OCI-LY3 (cell line): ENCODE data around the gene PDHX.

Source experiments
- H2AFZ ChIP-seq: fragments of 200-600, 300-600 bp; shearing (Covaris generic); 2 replicates; pipeline ENCODE4 v1.6.0; 2014; ENCODE audit warnings: antibody characterized with exemption, low read depth, low read length
- H3K27ac ChIP-seq: fragments of 200-600, 300-600 bp; sonication (generic); 2 replicates; pipeline ENCODE4 v1.5.1; 2014; ENCODE audit warnings: mild to moderate bottlenecking, low read length, moderate library complexity, mixed read lengths
- H3K27me3 ChIP-seq: fragments of 200-600, 300-600 bp; sonication (generic); 2 replicates; pipeline ENCODE4 v1.6.1; 2014; ENCODE audit warnings: low read depth, low read length, mixed read lengths
- H3K36me3 ChIP-seq: fragments of 200-600, 300-600 bp; sonication (generic); replicated peaks from 2 replicates; pipeline ENCODE3; 2014; ENCODE audit warnings: low read depth, low read length, mixed read lengths
- H3K4me1 ChIP-seq: fragments of 300-600, 200-600 bp; sonication (generic); 2 replicates; pipeline ENCODE4 v1.6.1; 2014; ENCODE audit warnings: low read length, mixed read lengths
- H3K4me2 ChIP-seq: fragments of 200-600, 300-600 bp; sonication (generic); 2 replicates; pipeline ENCODE4 v1.6.1; 2014; ENCODE audit warnings: low read length, mixed read lengths
- H3K4me3 ChIP-seq: fragments of 300-600, 200-600 bp; sonication (generic); 2 replicates; pipeline ENCODE4 v1.5.1; 2014; ENCODE audit warnings: antibody characterized with exemption, mild to moderate bottlenecking, low read length, moderate library complexity
- H3K79me2 ChIP-seq: fragments of 300-600, 200-600 bp; shearing (Covaris generic); 2 replicates; pipeline ENCODE4 v1.6.1; 2014; ENCODE audit warnings: mild to moderate bottlenecking, low read length, mixed read lengths
- H3K9ac ChIP-seq: fragments of 300-600, 200-600 bp; shearing (Covaris generic); 2 replicates; pipeline ENCODE4 v1.6.0; 2014; ENCODE audit warnings: mild to moderate bottlenecking, low read length, moderate library complexity
- H3K9me3 ChIP-seq: fragments of 200-600, 300-600 bp; shearing (Covaris generic); 2 replicates; pipeline ENCODE4 v1.6.1; 2014; ENCODE audit warnings: low read length, mixed read lengths; ENCODE audit not compliant: insufficient read depth
- H4K20me1 ChIP-seq: fragments of 200-600, 300-600 bp; sonication (generic); 2 replicates; pipeline ENCODE4 v1.6.1; 2016; ENCODE audit warnings: low read length, mixed read lengths; ENCODE audit not compliant: insufficient read depth
- EZH2phosphoT487 ChIP-seq: fragments of 200-600 bp; shearing (Covaris generic); IDR thresholded peaks from 2 replicates; pipeline ENCODE4 v1.6.1; 2018; ENCODE audit warnings: antibody characterized with exemption, mixed run types, low read depth
- TF ChIP-seq, protein P1 (sequence below): fragments of 200-600, 300-600 bp; sonication (generic); IDR thresholded peaks from 2 replicates; pipeline ENCODE4 v1.5.1; 2014; ENCODE audit warnings: antibody characterized with exemption, low read length, low read depth

The PDHX gene

DNA sequence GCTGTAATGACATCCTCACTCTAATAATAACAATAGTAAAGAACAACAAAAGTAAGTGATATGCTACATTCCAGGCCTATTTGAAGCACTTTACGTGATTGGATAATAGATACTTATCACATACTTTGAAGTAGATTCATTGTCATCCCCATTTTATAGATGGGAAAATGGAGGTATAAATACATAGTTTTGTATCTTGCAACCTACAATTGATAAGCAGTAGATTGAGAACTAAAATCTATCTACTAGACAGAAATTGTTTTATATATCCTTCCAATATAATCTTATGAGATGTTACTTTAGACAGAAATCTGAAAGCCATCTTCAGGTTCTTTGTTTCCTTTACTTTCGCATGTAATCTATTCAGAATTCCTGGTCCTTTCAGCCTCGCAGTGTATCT lies 118.0 kb downstream of the PDHX start:
- no peaks in the 10 kb centered on the region for H4K20me1 ChIP-seq
- peaks cover 98% of the 10 kb centered on the region for H3K4me1 ChIP-seq
- no peaks in the 10 kb centered on the region for H3K9me3 ChIP-seq

DNA sequence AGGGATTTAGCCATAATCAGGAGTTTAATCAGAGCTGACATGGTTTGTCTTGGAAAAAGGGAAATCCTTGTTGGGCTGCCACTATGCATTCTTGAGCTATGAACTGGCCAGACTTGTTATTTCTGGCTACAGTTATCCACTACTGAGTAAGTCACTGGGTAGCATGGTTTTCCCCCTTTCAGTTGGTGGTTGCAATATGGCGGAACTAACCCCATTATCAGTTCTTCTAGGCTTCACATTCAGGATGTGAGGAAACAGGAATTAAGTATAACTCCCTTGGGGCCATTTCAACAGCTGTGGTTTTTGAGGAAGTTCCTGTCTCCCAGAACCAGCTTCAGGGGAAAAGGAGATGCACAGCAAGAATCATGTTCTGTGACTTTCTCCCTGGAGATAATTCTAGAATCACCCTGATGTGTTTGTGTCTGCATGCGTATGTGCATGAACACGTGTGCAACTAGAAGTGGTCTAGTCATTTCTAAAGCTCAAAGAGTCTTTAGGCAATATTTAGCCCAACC lies 119.5 kb downstream of the PDHX start:
- H3K4me1 ChIP-seq = peaks cover 94% of the 10 kb centered on the region
- H3K9me3 ChIP-seq = no peaks in the 10 kb centered on the region
- no peak for TF ChIP-seq EZH2phosphoT487
- TF ChIP-seq, protein P1, sequence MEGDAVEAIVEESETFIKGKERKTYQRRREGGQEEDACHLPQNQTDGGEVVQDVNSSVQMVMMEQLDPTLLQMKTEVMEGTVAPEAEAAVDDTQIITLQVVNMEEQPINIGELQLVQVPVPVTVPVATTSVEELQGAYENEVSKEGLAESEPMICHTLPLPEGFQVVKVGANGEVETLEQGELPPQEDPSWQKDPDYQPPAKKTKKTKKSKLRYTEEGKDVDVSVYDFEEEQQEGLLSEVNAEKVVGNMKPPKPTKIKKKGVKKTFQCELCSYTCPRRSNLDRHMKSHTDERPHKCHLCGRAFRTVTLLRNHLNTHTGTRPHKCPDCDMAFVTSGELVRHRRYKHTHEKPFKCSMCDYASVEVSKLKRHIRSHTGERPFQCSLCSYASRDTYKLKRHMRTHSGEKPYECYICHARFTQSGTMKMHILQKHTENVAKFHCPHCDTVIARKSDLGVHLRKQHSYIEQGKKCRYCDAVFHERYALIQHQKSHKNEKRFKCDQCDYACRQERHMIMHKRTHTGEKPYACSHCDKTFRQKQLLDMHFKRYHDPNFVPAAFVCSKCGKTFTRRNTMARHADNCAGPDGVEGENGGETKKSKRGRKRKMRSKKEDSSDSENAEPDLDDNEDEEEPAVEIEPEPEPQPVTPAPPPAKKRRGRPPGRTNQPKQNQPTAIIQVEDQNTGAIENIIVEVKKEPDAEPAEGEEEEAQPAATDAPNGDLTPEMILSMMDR = no peak
- peak overlapping the region; percentile 82 for H3K27ac ChIP-seq
- peaks cover 8% of the 10 kb centered on the region; the same call in 1 of the 2 replicates for H3K79me2 ChIP-seq
- peak overlapping the region; percentile 64 for H3K4me2 ChIP-seq
- no peaks in the 10 kb centered on the region for H3K27me3 ChIP-seq
- no peaks in the 10 kb centered on the region for H4K20me1 ChIP-seq
- peak overlapping the region; percentile 55; the same call in 1 of the 2 replicates for H3K9ac ChIP-seq
- no peaks in the 10 kb centered on the region for H3K36me3 ChIP-seq
- H3K4me3 ChIP-seq = peak overlapping the region; percentile 29
- no peak overlapping the region for H2AFZ ChIP-seq

More for the DNA sequence above, 118.0 kb downstream of the PDHX start:
- Histone ChIP-seq H3K9ac (no peak overlapping the region), H3K4me2 (peak overlapping the region; percentile 2; the same call in 1 of the 2 replicates), H3K4me3 (no peak overlapping the region), H3K36me3 (no peaks in the 10 kb centered on the region), H3K27me3 (no peaks in the 10 kb centered on the region), H3K79me2 (peaks cover 8% of the 10 kb centered on the region; the same call in 1 of the 2 replicates), H3K27ac (no peak overlapping the region), H2AFZ (no peak overlapping the region)
- TF ChIP-seq EZH2phosphoT487 = no peak
- TF ChIP-seq, protein P1 = no peak

GRCh38 chr11:35036639-35037038 lies 120.2 kb downstream of the PDHX start:
- peak overlapping the region; percentile 29 for H3K4me3 ChIP-seq
- H3K27ac ChIP-seq = peak overlapping the region; percentile 82
- H3K27me3 ChIP-seq = no peaks in the 10 kb centered on the region
- H4K20me1 ChIP-seq = no peaks in the 10 kb centered on the region
- peak overlapping the region; percentile 55 for H3K9ac ChIP-seq
- H3K4me2 ChIP-seq = peak overlapping the region; percentile 64
- no peaks in the 10 kb centered on the region for H3K36me3 ChIP-seq
- no peak for TF ChIP-seq EZH2phosphoT487
- TF ChIP-seq, protein P1 = no peak
- no peak overlapping the region for H2AFZ ChIP-seq
- no peaks in the 10 kb centered on the region for H3K9me3 ChIP-seq
- H3K79me2 ChIP-seq = peaks cover 8% of the 10 kb centered on the region; the same call in 1 of the 2 replicates
- peaks cover 94% of the 10 kb centered on the region for H3K4me1 ChIP-seq

GRCh38 chr11:35038211-35038928 lies 122.0 kb downstream of the PDHX start:
- Histone ChIP-seq H2AFZ (no peak overlapping the region), H3K79me2 (peaks cover 8% of the 10 kb centered on the region; the same call in 1 of the 2 replicates), H3K4me2 (peak overlapping the region; percentile 90), H3K9me3 (no peaks in the 10 kb centered on the region), H4K20me1 (no peaks in the 10 kb centered on the region), H3K27me3 (no peaks in the 10 kb centered on the region), H3K4me1 (peaks cover 90% of the 10 kb centered on the region), H3K27ac (no peak overlapping the region), H3K36me3 (no peaks in the 10 kb centered on the region), H3K4me3 (no peak overlapping the region), H3K9ac (no peak overlapping the region; the same call in 1 of the 2 replicates)
- TF ChIP-seq, protein P1 = peak; percentile 18; the same call in 1 of the 2 replicates
- TF ChIP-seq EZH2phosphoT487 = no peak
